Transverse colon (tissue), 3 donors: Measurements from ENCODE around the gene SCEL.

Experiments used
- POLR2A ChIP-seq: fragments of 450-650 bp; IDR thresholded peaks from one replicate; pipeline ENCODE4 v1.6.1; 2016; ENCODE audit warnings: antibody characterized with exemption, mild to moderate bottlenecking, moderate library complexity
- TF ChIP-seq, protein P1 (sequence below), 5 experiments: fragments of 200-600 bp in 3 of 5; fragments of 450-650 bp in 2 of 5; sonication (generic) in 3 of 5; IDR thresholded peaks; 1 replicate in 2 of 5; 2 replicates in 3 of 5; pipeline ENCODE4 v1.5.1; 2016 to 2017; ENCODE audit warnings: antibody characterized with exemption in 5 of 5, inconsistent platforms in 3 of 5, mild to moderate bottlenecking in 2 of 5, moderate library complexity in 1 of 5

DNA sequence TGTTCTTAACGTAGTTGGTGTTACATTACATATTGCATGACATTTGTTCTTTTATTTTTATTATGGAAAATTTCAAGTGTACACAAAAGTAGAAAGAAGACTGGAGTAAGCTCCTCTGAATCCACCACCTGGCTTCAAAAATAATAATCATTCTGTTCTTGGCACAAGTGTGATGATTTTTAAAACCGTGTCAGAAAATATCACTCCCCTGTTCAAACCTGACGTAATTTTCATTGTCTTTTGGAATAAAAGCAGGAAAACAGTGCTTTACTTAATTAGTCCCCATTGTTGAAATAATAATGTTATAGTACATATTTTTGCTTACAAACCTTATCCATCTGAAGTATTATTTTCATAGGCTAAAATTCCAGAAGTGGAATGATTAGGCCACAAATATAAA, 41.3 kb upstream of the SCEL start:
- no peak for TF ChIP-seq POLR2A
- TF ChIP-seq, protein P1, sequence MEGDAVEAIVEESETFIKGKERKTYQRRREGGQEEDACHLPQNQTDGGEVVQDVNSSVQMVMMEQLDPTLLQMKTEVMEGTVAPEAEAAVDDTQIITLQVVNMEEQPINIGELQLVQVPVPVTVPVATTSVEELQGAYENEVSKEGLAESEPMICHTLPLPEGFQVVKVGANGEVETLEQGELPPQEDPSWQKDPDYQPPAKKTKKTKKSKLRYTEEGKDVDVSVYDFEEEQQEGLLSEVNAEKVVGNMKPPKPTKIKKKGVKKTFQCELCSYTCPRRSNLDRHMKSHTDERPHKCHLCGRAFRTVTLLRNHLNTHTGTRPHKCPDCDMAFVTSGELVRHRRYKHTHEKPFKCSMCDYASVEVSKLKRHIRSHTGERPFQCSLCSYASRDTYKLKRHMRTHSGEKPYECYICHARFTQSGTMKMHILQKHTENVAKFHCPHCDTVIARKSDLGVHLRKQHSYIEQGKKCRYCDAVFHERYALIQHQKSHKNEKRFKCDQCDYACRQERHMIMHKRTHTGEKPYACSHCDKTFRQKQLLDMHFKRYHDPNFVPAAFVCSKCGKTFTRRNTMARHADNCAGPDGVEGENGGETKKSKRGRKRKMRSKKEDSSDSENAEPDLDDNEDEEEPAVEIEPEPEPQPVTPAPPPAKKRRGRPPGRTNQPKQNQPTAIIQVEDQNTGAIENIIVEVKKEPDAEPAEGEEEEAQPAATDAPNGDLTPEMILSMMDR (IDR thresholded peaks at IDR 0.05), result no peak
